Pancreas (tissue), 10 donors: ENCODE data around the gene SMIM17. TPM values are rescaled to one million over a fixed set of nuclear protein-coding genes. Genes with fewer than 3 reads are reported as not detected.

Experiments used
- ATAC-seq, 4 donors: fragments of 200-7000 bp; cut with Tn5 transposase; one replicate each; pipeline versions ENCODE4 v1.8.0 to v1.9.1; 2020; ENCODE audit warnings: mild to moderate bottlenecking in 4 of 4, moderate library complexity in 4 of 4
- DNase-seq, 6 donors: peaks; one replicate each; pipeline ENCODE4 v3.0.0-alpha.2; 2020
- FAIRE-seq: peaks from 2 replicates; lab custom pipeline; 2012; peaks lifted over from hg19 to GRCh38; lab: Jason Lieb, UNC
- H3K27ac ChIP-seq, 4 donors: fragments of 200-600 bp; sonication (generic); 1 replicate in 3 of 4; 2 replicates in 1 of 4; pipeline versions ENCODE4 v1.5.0 to v1.8.0; 2020
- H3K27me3 ChIP-seq, 4 donors: fragments of 200-600 bp; one replicate each; pipeline ENCODE4 v1.8.0; 2021
- H3K36me3 ChIP-seq, 3 donors: fragments of 200-600 bp; sonication (generic) in 1 of 3; one replicate each; pipeline versions ENCODE4 v1.5.0 to v1.8.0; 2020 to 2021
- H3K4me1 ChIP-seq, 3 donors: fragments of 200-600 bp; one replicate each; pipeline ENCODE4 v1.8.0; 2021
- H3K4me3 ChIP-seq, 4 donors: fragments of 200-600 bp; sonication (generic) in 2 of 4; one replicate each; pipeline versions ENCODE4 v1.5.0 to v1.8.0; 2020 to 2021
- H3K9me3 ChIP-seq, 4 donors: fragments of 200-600 bp; one replicate each; pipeline ENCODE4 v1.8.0; 2021
- WGBS, 2 donors: extraction: QIAGEN DNeasy Blood & Tissue Kit; methylation state at CpG; one replicate each; pipeline ENCODE4 v1.1.7; 2013; 5-methylcytosine and 5-hydroxymethylcytosine counted together
- intact Hi-C, 3 donors: fragments of 100-400 bp; cut with DNase I; formaldehyde crosslinking; loops; one replicate each; pipeline versions ENCODE4 v1.11.1 to v1.14.2; 2022
- polyA plus RNA-seq, 2 donors: library from polyadenylated mRNA; stranded (reverse); fragments of 200-250 nt; gene quantifications; one replicate each; pipeline ENCODE4 v1.2.3, GENCODE V29; 2013
- total RNA-seq, 6 donors: library from RNA; stranded (reverse); fragmentation: NEBNext Ultra II Directional in 4 of 6; extraction: Animal tissue kit (Norgen Biotek cat#: 25700) in 4 of 6; gene quantifications; one replicate each; pipeline versions ENCODE4 v1.2.1 to v1.2.4, GENCODE V29; 2021 to 2023
- TF ChIP-seq, protein P1 (sequence below), 4 donors: fragments of 200-600 bp; sonication (generic) in 3 of 4; IDR thresholded peaks; one replicate each; pipeline versions ENCODE4 v1.5.0 to v1.8.0; 2021; ENCODE audit warnings: antibody characterized with exemption in 4 of 4
- donor health status: healthy with polysubstance abuse.
- donor health status: DM: no; HTN: no; CAD: no; lungs with moderate emphysema.
- donor health status: DM: no; HTN: no; CAD: no.
- donor health status: control.
- donor health status: control.
- donor health status: Bipolar disorder and iron deficiency.
- donor health status: DM: yes; HTN: yes; CAD: no.
- donor health status: DM: no; HTN: no; CAD: no.
- donor health status: DM: no; HTN: no; CAD: no.
- donor health status: DM: yes; HTN: yes; CAD: no.

SMIM17 gene
- total RNA-seq, result under 1 TPM in 3 of 6 donors, not detected in 3; 0.17 to 0.24 (median 0.19) TPM
- under 1 TPM in 1 of 2 donors, not detected in 1; 0.09 TPM for polyA plus RNA-seq

DNA sequence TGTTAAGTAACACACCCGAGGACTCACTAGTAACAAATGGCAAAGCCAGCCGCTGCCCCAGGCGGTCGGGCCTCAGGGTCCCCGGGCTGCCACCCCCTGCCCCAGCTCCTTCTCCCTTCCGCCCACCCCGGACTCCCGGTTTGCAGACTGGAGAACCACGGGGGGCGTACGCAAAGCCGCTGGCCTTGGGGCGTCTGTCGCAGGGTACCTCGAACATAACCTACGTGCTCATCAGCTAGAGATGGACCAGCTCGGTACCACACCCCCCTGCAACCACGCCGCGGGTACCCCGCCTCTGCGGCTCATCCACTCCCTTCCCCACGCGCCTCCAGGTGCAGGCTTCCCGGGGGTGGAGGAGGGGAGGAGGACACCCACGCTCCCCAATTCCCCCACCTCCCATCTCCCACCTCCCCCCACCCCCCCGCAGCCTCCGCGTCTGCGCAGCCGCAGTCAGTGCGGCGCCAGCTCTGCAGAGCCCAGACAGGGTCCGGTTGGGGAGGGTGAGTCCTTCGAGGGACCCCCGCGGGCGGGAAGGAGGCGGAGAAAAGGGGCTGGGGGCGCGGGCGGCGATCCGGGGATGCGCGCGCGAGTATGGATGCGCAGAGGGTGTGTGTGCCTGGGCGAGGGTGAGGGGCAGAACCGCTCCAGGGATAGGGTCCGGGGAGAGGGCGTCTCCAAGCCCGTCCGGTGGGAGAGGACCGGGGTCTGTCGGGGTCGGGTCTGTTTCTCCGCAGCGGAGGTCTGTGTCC lies at the start of gene SMIM17:
Gene SMIM17 (plus strand): TSS at position 449 of the 749 bp plus-strand sequence. CDS start 2,509 bp downstream, outside the sequence.
- Histone ChIP-seq H3K4me1 (no peaks in the 10 kb centered on the region), H3K4me3 (no peak within 1 kb of the TSS), H3K9me3 (no peaks in the 10 kb centered on the region), H3K27me3 (peaks cover 0 to 3% (median 0%) of the 10 kb centered on the region in 4 donors), H3K36me3 (no peaks in the 10 kb centered on the region), H3K27ac (no peak within 1 kb of the TSS)
- intact Hi-C loops, result no loop called here
- TF ChIP-seq, protein P1, sequence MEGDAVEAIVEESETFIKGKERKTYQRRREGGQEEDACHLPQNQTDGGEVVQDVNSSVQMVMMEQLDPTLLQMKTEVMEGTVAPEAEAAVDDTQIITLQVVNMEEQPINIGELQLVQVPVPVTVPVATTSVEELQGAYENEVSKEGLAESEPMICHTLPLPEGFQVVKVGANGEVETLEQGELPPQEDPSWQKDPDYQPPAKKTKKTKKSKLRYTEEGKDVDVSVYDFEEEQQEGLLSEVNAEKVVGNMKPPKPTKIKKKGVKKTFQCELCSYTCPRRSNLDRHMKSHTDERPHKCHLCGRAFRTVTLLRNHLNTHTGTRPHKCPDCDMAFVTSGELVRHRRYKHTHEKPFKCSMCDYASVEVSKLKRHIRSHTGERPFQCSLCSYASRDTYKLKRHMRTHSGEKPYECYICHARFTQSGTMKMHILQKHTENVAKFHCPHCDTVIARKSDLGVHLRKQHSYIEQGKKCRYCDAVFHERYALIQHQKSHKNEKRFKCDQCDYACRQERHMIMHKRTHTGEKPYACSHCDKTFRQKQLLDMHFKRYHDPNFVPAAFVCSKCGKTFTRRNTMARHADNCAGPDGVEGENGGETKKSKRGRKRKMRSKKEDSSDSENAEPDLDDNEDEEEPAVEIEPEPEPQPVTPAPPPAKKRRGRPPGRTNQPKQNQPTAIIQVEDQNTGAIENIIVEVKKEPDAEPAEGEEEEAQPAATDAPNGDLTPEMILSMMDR (IDR thresholded peaks at IDR 0.05), result no peak
- ATAC-seq, result no peak
- no peak for DNase-seq
- 7% methylated on average over 57 to 60 of the region's 60 CpGs for WGBS, 2 donors
- FAIRE-seq, result no peak

DNA sequence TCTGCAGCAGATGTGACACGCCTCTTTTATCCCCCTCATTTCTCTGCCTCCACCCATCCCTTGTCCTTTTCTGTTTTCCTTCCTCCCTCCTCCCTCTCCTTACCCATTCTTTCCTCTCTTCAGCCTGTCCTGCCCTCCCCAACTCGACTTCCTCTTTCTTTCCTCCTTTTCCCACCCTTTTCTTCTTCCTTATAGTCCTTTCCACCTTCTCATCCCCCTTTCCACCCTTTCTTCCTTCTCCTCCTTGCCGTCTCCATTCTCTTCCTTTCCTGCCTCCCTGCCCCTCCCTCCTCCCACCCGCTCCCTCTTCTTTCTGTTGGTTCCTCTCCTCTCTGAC lies 48.5 kb upstream of the SMIM17 start:
- Histone ChIP-seq H3K27ac (no peak overlapping the region), H3K9me3 (no peaks in the 10 kb centered on the region), H3K4me3 (no peak overlapping the region), H3K27me3 (no peaks in the 10 kb centered on the region), H3K4me1 (no peaks in the 10 kb centered on the region), H3K36me3 (no peaks in the 10 kb centered on the region)
- intact Hi-C loops, result no loop called here
- TF ChIP-seq, protein P1 (IDR thresholded peaks at IDR 0.05), result no peak
- WGBS, 2 donors, result 55 to 56% methylated on average over 4 of the region's 4 CpGs
- DNase-seq, result no peak
- no peak for ATAC-seq
- FAIRE-seq, result no peak

DNA sequence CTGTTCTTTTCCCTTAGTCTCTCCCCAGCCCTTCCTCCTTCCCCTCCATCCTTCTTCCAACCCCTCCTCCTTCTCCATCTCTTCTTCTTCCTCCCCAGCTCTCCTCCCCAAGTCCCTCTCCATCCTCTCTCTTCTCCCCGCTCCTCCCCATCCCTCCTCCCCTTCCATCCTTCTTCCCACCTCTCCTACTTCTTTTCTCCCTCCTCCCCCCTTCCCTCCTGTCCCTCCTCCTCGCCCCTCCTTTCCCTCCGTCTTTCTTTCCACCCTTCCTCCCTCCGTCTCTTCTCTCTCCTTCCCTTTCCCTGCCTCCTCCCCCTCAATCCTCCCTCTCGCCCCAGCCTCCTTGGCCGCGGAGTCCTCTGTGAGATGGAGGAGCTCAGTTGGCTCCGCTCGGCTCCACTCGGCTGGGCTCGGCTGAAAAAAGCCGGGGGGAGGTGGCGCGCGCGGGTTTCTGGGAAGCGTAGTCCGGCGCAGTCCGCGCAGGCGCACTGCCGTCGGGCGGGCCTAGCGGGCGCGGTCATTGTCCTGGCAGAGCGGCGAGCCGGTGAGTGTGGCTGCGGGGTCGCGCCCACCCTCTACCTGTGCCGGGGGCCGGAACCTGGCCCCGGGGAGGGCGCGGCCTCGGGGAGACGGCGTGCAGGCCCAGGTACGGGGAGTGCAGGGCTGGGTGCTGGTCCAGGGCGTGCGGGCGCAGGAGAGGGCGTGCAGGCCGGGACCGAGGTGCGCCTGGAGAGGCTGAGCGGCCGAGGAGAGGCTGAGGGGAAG lies 48.0 kb upstream of the SMIM17 start, which contains the start of gene ZNF71:
Gene ZNF71 (plus strand): TSS at position 520 of the 765 bp plus-strand sequence. CDS start 6,257 bp downstream, outside the sequence.
- peak; percentile 99 to 100 (median 99) for ATAC-seq

DNA sequence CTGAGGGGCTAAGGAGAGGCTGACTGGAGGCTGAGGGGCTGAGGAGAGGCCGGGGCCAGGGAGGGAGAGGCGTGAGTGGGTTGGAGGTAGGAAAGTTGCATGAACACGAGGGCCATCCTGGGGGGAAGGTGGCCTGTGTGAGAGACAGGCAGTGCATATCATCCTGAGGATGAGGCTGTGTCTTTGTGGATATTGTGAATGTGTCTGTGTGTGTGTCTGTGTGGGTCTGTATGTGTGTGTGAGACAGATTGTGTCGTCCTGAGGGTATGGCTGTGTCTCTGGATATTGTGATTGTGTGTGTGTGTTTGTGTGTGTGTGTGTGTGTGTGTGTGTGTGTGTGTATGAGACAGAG lies 47.4 kb upstream of the SMIM17 start:
- Histone ChIP-seq H3K36me3 (no peaks in the 10 kb centered on the region), H3K9me3 (no peaks in the 10 kb centered on the region), H3K4me3 (peak overlapping the region; percentile 85 to 95 (median 95)), H3K27ac (no peak overlapping the region), H3K4me1 (no peaks in the 10 kb centered on the region), H3K27me3 (no peaks in the 10 kb centered on the region)
- intact Hi-C loops, result no loop called here
- ATAC-seq (peak; percentile 19 to 45 (median 38)), DNase-seq (no peak), FAIRE-seq (no peak)
- TF ChIP-seq, protein P1 (IDR thresholded peaks at IDR 0.05), result no peak
- WGBS, 2 donors, result 0% methylated on average over 4 of the region's 4 CpGs

More for the DNA sequence above, 48.0 kb upstream of the SMIM17 start, which contains the start of gene ZNF71:
- Histone ChIP-seq H3K9me3 (no peaks in the 10 kb centered on the region), H3K27me3 (no peaks in the 10 kb centered on the region), H3K4me3 (peak within 1 kb of the TSS; percentile 85 to 95 (median 95)), H3K4me1 (no peaks in the 10 kb centered on the region), H3K27ac (no peak within 1 kb of the TSS), H3K36me3 (no peaks in the 10 kb centered on the region)
- FAIRE-seq (no peak), DNase-seq (peak; percentile 84 to 97 (median 89))
- 0% methylated on average over 48 to 52 of the region's 52 CpGs for WGBS, 2 donors
- TF ChIP-seq, protein P1 (IDR thresholded peaks at IDR 0.05), result no peak
- intact Hi-C loops, result no loop called here
